Esophagus muscularis mucosa (tissue), 3 donors: ENCODE results near the gene AHCY.

Source experiments
- EP300 ChIP-seq: sonication (generic); formaldehyde crosslinking; IDR thresholded peaks from one replicate; pipeline ENCODE4 v1.6.1; 2017; ENCODE audit warnings: antibody characterized with exemption
- POLR2AphosphoS5 ChIP-seq, 2 donors: sonication (generic); formaldehyde crosslinking; IDR thresholded peaks; one replicate each; pipeline ENCODE4 v1.6.1; 2017; ENCODE audit warnings: antibody characterized with exemption in 2 of 2

DNA sequence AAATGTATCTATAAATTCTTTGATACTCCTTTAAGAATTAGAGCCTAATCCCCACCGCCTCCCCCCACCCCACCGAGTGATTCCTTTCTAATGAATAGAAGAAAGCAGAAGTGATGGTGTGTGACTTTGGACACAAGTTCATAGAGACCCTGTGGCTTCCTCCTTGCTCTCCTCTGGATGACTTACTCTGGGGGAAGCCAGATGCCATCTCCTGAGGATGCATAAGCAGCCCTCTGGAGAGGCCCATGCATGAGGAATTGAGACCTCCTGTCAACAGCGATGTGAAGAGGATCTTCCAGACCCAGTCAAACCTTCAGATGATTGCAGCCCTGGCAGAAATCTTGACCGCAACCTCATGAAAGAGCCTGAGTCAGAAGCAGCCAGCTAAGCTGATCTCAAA is 21.1 kb downstream of the AHCY start:
- TF ChIP-seq POLR2AphosphoS5 (IDR thresholded peaks at IDR 0.05) (no peak), EP300 (no peak)
